ENCODE results near the gene ETNK2. TPM values are rescaled to one million over a fixed set of nuclear protein-coding genes. Genes with fewer than 3 reads are reported as not detected.

The ETNK2 gene
- total and polyA plus RNA-seq, 2 of the 8 experiments (the other 6 are each of a cell fraction or from before 2014, with no cell fraction given), result 20.1 to 26.7 TPM

DNA sequence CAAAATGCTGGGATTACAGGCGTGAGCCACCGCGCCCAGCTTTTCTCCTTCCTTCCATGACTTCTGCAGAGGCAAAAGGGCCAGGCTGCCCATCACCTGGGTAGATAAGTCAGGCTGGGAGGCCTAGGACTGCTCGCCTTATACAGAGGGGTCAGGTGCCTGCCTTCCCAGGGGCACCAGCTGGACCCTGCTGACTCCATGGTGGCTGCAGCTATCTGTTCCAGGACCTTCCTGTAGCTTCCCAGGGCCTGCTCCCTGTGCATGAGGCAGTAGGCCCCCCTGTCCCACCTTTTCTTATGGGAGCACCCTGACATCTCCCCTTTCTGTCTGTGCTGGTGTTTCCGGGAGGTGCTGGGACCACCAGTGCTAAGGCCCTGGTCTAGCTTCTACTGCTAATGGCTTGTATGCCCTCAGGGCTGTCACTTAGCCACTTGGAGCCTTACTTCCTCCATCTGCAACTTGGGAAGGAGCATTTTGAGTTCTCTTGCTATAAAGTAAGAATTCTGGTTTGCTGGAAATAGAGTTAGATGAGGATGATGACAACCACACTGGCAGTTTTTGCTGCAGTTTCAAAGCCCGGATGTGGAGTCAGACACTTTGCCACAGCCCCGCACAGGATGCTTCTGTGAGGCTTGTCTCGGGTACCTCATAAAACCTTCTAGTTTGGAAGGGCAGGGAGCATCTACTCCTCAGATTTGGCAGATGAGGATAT, 64.5 kb downstream of the ETNK2 start (continued):
- TF ChIP-seq SAP30 (IDR thresholded peaks at IDR 0.05; ENCODE audit: insufficient read depth, insufficient replicate concordance, low read length) (no peak), JUND (IDR thresholded peaks at IDR 0.05; ENCODE audit: low read length) (no peak), SRF (IDR thresholded peaks at IDR 0.05; ENCODE audit: low read depth, low read length) (no peak)
